ENCODE measurements around the gene CMTR1. TPM values are rescaled to one million over a fixed set of nuclear protein-coding genes. Genes with fewer than 3 reads are reported as not detected.
"Not testable (repeated sequence)": the region's sequence is repeated elsewhere in the genome, so short reads cannot be mapped to it uniquely, and the experiment has no call there.

CMTR1 gene
- total RNA-seq, 1 donor from 2014 or later: 41.7 TPM

GRCh38 chr6:37435816-37436215, 2.8 kb downstream of the CMTR1 start:
- no peak for DNase-seq (ENCODE audit: low read depth)

DNA sequence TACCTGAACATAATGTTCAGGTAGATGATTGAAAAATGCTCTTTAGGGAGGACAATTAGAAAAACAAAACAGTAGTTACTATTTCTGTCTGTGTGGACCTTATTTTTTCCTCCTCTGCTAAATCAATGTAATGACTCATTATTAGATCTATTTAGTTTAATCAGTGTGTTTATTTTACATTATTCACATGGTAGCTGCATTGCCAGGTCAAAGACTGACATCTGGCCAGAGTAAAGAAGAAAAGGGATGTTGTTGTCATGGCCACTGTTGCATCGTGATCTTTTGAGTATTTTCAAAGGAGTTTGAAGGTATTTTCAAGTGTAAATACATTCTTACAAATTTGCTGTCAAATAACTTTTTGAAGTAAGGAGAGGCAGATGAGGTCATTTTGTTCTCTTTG, 5.9 kb downstream of the CMTR1 start:
- no peak for DNase-seq (ENCODE audit: low read depth)

GRCh38 chr6:37441651-37442050, 8.6 kb downstream of the CMTR1 start:
- DNase-seq (ENCODE audit: low read depth): no peak

DNA sequence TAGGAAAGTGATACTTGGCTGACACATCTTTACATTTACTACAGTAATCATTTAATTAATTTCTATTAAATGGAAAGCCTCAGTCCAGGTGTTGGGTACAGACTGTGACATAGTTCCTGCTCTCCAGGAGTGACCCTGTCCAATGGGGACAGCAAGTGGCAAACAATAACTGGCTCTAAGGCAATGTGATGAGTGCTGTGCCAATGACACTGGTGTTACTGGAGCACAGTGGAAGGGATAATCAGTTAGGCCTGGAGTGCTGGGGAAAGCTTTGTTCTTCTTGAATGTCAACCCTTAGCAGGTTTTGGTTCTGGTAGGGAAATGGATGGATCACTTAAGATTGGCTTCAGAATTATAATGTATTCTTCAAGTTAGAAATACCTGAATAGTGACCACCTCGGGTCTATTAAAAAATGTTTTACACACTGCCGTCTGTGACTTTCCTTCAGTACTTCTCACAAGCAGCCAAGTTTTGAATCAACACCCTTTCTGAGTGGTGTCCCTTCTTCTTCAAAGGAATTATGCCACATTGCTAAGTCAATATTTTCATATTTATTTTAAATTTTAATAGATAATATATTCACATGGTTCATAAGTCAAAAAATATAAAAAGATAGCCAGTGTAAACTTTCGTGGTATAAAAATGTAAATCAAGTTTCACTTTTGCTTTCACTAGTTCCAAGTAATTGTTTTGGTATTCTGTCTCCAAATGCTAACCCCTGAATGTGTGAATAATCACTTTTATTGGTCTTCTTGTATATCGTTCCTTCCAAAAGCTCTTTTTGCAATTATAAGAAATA, 9.6 kb downstream of the CMTR1 start:
- DNase-seq (ENCODE audit: low read depth): no peak

DNA sequence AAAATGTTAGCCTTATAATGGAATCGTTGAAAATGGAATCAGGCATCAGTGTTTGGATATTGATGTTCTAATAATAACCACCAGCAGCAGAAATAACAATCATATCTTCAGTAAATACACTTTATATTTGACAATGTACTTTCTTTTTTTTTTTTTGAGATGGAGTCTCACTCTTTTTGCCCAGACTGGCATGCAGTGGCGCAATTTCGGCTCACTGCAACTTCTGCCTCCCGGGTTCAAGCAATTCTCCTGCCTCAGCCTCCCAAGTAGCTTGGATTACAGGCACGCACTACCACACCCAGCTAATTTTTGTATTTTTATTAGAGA, 10.2 kb downstream of the CMTR1 start:
- not testable (repeated sequence) for DNase-seq (ENCODE audit: low read depth)

- DNase-seq (ENCODE audit: low read depth): no peak
These were observed 17.0 kb downstream of the CMTR1 start for GRCh38 chr6:37449984-37450383.

DNA sequence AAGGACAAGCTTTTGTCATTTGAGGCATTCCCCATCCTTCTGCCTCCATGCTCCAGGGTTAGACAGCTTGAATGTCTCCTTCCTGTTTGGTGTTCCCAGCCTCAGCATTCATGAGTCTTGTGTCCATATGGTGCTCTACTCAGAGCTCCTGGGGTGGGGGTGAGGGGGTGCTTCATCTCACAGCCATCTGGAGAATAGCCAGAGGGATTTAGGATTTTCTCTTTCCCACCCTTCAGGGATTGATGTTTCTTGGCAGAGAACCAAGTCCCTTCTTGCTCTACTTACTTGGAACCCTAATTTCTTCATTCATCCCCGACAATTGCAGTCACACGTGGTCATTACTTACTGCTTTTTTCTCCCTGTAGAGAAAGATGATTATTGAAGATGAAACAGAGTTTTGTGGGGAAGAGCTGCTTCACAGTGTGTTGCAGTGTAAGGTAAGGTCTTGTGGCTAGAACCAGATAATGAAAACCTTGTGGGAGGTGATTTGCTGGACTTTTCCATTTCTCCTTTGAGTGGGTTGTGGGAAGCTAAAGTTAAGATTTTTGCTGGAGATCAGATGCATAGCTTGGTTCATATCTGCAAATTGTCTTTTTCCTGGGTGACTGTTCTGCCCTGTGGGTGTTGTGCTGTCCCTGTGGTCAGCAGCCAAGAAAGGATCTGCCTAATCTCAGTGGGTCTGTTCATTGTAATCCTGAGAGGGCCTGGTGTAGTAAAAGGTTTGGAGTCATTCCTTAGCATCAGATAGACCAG, 18.6 kb downstream of the CMTR1 start:
- DNase-seq (ENCODE audit: low read depth): no peak

DNA sequence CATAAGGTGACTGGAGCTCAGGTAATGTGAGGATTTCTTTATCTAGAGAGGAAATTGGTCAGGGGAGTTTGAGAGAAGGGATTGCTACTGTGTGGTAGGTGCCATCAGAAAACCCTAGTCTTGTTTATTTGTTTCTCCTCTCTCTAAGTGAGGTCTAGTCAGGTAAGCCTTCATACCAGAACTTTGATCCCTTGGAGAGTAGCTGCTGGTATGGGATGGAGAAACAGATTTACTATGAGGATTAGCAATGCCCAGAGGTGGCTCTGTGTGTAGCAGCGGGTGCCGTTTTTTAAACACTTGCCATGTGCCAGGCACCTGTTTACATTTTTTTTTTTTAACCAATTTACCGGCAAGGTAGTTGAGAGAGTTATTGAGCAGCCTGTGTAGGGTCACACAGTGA, 19.5 kb downstream of the CMTR1 start:
- no peak for DNase-seq (ENCODE audit: low read depth)

- no peak for DNase-seq (ENCODE audit: low read depth)
These were observed 21.6 kb downstream of the CMTR1 start for GRCh38 chr6:37454420-37455140.

GRCh38 chr6:37456126-37456525, 23.1 kb downstream of the CMTR1 start:
- no peak for DNase-seq (ENCODE audit: low read depth)

GRCh38 chr6:37456816-37457560, 24.0 kb downstream of the CMTR1 start:
- no peak for DNase-seq (ENCODE audit: low read depth)

GRCh38 chr6:37459981-37460800, 27.2 kb downstream of the CMTR1 start:
- DNase-seq (ENCODE audit: low read depth): no peak

DNA sequence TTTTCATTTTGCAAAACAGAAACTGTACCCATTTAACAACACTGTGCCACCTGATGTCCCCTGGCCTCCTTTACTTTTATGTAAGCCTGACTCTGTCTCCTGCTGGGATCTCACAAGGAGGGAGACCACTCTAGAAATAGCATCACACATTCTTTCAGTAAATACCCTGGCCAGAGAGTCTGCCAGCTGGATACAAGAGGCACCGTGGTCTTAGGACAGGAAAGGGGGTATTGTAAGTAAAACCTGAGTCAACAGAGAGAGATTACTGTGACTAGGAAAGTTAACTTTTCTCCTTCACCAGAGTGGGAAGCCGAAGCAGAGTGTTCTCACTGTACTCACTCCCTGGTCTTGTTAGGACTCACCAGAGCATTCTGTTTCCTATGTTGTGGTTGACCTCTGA, 27.8 kb downstream of the CMTR1 start:
- no peak for DNase-seq (ENCODE audit: low read depth)

DNA sequence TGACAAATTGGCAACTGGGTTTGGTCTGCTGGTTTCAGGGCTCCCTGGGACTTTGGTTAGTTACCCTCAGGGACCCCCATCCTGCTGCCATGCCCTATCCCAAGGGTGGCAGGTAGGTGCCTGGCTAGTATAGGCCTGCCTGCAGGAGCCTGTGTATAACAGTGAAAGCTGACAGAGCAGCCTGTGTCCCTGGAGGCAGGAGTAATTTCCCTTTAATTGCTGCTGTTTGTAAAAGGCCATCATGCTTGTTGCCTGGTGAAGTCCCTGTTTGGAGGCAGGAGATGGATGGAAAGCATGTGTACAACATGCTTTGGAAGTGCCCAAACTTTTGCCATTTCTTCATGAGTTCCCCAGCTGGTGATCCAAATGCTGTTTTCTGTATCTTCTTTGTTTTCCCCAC, 30.1 kb downstream of the CMTR1 start:
- DNase-seq (ENCODE audit: low read depth): no peak

- no peak for DNase-seq (ENCODE audit: low read depth)
These were observed 34.7 kb downstream of the CMTR1 start for GRCh38 chr6:37467718-37468117.

DNA sequence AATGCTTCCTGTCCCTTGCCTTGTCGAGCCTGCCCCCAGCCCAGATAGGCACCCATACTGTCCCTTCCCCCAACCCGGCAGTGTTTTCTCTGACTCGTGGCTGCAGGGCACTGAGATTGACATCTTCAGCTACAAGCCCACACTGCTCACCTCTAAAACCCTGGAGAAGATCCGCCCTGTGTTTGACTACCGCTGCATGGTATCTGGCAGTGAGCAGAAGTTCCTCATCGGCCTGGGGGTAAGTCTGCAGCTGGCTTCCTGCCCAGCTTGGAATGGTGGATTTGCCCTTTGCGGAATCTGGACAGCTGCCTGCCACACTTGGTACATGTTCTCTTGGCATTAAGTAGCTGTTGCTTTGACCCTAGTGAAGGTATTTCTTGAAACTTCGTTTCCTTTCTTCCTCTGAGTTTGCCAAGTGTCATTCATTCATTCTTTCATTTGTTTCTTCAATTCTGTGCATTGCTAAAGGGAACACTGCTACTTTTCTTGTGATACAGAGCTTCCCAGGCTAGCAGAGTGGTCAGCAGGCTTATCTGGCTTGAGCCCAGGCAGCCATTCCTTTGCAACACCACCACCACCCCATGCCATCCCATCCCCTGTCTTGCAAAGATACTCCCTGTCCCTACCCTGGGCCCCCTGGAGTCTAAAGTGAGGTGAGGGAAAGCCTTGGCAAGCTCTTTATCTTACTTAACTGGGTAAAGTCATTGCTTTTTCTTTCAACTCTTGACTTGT, 40.5 kb downstream of the CMTR1 start:
- DNase-seq (ENCODE audit: low read depth): peak; percentile 78

- no peak for DNase-seq (ENCODE audit: low read depth)
These were observed 41.3 kb downstream of the CMTR1 start for GRCh38 chr6:37474316-37474715.

DNA sequence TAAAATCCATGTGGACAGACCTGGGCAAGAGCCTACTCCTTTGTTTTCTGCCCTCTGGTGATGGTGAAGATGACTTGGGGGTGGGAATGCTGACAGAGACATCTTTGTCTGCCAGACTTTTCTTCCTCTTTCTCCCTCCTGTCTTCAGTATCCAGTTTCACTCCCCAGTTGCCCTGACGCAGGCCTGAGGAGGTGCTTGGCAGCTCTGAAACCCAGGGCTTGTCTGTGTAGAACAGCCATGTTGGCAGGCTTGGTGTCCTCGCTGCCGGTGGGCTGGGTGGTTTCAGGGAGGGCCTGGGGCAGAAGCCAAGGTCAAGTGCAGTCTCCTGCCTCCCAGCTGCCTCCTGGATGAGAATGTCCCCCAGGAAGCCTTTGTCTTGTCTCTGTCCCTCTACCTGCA, 44.2 kb downstream of the CMTR1 start:
- no peak for DNase-seq (ENCODE audit: low read depth)

- no peak for DNase-seq (ENCODE audit: low read depth)
These were observed 44.8 kb downstream of the CMTR1 start for GRCh38 chr6:37477656-37478435.

DNA sequence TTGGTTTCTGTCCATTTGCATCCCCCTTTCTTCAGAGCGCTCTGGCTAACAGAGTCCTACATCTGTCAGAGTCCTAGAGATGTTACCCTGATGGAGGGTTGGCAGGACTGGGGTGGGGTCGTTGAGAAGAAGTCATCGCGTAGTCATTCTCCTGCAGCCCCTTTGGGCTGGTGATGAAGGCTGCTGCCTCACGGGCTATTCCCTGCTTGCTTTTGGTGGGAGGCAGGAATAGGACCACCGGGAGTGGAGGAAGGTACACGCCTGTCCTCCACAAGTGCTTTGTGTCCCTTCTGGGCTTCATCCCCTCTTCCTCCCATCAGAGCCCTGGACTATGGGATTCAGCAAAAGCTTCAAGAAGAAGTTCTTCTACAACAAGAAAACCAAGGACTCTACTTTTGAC, 45.8 kb downstream of the CMTR1 start:
- DNase-seq (ENCODE audit: low read depth): no peak
